ENCODE data around the gene SAP30.
A peak's percentile ranks its signal among the peaks of the same experiment; 100 is the strongest.

SAP30 gene, protein sequence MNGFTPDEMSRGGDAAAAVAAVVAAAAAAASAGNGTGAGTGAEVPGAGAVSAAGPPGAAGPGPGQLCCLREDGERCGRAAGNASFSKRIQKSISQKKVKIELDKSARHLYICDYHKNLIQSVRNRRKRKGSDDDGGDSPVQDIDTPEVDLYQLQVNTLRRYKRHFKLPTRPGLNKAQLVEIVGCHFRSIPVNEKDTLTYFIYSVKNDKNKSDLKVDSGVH

GRCh38 chr4:173370477-173371291 lies at the start of gene SAP30:
SAP30 (plus strand) TSS chr4:173370954; CDS start chr4:173371183, 229 bp downstream.
- DNase-seq: peak; percentile 97

GRCh38 chr4:173325007-173325736 lies 45.6 kb upstream of the SAP30 start:
- DNase-seq: no peak

GRCh38 chr4:173328236-173328901 lies 42.4 kb upstream of the SAP30 start:
- DNase-seq: no peak

- no peak for DNase-seq
Observed at GRCh38 chr4:173330590-173330989, 40.2 kb upstream of the SAP30 start.

GRCh38 chr4:173332021-173332487 lies 38.7 kb upstream of the SAP30 start:
- peak; percentile 27 for DNase-seq

DNA sequence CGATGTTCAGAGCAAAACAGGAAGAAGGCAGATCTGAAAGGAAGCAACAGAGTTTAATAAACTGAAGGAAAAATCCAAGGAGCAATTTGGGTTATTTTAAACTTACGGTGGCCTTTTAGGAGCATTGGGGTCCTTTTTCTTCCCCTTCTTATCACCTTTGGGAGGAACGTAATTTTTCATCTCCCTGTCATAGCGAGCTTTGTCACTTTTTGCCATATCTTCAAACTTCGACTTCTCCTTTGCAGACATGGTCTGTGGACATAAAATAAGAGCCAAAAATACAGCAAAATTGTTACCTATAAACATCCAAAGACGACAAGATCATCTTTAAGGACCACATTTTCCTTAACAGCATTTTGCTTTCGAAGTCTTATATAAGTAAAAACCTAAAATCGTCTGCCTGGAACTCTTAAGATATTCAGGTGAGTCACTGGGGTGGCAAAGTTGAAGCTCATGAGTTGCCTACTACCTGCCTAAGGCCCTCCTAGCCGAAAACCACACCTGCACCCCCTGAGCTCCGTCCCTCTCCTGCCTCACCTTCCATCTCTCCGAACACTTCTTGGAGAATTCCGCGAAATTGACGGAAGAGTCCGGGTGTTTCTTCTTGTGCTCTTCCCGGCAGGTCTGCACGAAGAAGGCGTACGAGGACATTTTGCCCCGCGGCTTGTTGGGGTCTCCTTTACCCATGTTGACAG lies 37.6 kb upstream of the SAP30 start:
- DNase-seq: peak; percentile 23

GRCh38 chr4:173333658-173334084 lies 37.1 kb upstream of the SAP30 start:
- peak; percentile 52 for DNase-seq

GRCh38 chr4:173334085-173334890 lies 36.5 kb upstream of the SAP30 start, which contains the start of gene HMGB2:
HMGB2 (minus strand) TSS chr4:173334358; CDS start chr4:173333649, 709 bp downstream.
- DNase-seq: peak; percentile 100

DNA sequence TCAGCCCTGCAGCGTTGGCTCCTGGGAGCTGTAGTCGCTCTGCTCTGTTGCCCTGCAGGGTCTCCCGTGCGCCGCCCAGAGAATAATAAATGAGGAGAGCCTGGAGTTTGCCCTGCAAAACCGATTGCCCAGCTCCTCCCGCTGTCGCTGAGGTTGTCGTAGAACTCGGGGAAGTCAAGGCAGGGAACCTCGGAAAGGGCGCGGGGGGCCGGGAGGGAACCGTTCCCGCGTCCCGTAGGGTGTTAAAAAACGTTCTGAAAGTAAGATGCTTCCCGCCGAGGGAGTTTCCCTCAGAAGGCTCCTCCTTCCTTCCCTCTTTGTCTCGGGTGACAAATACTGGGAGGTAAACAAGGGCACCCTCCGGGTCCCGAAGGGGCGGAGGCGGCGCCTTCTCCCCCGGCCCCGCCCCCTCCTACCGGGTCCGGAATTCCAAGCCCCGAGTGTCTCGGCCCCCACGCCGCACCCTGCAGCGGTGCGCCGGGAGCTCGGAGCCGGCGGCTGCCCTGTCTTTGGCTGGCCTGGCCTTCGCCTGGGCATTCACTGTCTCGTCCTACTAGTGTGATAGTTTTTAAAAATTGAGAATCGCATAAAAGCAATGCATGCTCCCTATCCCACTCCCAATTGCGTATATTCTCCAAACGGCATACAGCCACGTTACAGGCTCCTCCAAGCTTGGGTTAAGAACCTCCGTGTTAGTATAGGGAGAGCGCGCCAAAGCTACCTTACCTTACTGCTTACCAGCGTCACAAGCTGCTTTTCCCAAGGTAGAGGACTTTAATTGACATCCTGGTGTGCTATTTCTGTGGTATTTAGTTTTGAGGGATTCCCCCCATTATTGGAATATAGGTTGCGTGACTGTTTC lies 35.6 kb upstream of the SAP30 start:
- DNase-seq: peak; percentile 27

- no peak for DNase-seq
Observed at GRCh38 chr4:173337463-173337862, 33.3 kb upstream of the SAP30 start.

DNA sequence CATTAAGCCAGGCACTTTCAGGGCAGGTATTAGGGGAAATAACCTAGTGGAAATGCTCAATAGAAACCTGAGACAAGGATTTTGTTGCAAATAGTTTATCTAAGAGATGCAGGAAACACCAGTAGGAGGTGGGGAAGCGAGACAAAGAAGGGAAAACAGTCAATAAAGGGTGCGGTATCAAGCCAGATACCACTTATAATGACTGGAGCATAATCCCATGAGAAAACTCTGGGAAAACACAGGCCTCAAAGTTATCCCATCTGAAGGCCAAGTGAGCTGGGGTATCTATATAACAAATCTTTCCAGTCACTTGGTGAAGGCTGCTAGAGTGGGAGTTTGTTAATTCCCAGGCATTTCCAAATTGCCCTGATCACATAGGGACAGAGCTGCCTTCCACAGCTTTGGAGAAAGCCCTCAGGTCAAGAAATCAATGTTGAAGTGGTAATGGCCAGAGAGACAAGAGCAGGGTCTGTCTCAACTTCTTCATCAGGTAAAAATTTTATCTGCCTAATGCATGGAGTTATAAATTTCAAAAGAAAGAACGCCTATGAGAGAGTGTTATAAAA lies 26.8 kb upstream of the SAP30 start:
- DNase-seq: no peak

DNA sequence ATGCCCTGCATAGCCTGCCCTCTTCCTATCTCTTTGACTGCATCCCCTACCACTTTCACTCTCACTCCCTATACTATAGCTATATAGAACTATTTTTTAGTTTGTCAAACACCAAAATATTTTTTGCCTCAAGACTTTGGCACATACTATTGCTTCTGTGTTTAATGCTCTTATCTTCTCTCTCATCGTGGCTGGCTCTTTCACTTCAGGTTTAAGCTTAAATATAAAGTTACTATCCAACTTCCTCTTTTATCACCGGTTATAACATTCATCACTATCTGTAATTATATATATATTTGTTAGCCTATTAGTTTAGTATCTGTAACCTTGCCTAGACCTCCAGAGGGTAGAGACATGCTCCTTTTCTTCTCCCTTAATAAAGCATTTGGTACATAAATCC lies 25.1 kb upstream of the SAP30 start:
- no peak for DNase-seq

DNA sequence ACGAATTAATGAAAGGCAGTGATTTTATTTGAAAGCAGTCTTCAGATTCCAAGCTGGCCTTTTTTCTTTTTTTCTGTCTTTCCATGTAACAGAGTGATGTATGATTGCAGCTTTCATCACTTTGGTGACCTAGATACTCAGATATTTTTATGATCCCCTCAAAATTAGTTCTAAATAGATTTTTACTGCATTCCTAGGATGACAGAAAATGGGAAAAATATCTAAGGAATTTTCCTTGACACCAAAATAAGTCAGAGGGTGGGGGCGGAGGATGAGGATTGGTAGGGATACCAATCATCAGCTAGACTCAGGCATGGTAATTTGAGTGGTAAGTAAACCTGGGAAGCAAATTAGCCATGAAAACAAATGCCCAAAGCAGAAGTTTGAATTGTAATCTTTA lies 24.7 kb upstream of the SAP30 start:
- DNase-seq: no peak

GRCh38 chr4:173347467-173347866 lies 23.3 kb upstream of the SAP30 start:
- no peak for DNase-seq

- DNase-seq: no peak
Observed at GRCh38 chr4:173357939-173358338, 12.8 kb upstream of the SAP30 start.

DNA sequence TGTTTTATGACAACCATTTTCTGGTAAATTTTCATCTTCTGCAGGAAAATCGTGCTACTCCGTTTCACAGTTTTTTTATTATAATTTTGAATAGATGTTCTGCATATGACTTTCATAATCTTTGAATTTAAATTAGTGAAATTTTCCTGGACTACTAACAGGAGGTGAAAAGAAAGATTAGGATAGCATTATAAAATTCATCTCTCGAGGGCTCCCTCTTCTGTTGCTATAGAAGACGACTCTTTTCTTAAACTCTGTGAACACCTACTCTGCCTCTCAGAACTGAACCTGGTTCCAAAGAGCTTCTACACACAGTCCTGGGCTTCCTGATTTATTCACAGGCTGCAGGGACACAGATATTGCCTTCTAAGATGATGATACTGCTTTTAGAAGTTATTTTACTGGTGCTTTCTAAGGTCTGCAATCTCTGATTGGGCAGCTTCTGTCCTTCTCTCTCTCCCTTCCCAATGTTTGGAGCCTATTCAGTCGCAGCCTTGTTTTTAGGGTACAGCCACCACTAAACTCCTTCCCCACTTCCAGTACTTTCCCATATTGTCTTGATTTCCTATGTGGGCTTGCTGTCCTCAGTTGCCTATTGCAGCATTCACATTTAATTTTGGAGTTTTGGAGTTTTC lies 10.1 kb upstream of the SAP30 start:
- DNase-seq: no peak

DNA sequence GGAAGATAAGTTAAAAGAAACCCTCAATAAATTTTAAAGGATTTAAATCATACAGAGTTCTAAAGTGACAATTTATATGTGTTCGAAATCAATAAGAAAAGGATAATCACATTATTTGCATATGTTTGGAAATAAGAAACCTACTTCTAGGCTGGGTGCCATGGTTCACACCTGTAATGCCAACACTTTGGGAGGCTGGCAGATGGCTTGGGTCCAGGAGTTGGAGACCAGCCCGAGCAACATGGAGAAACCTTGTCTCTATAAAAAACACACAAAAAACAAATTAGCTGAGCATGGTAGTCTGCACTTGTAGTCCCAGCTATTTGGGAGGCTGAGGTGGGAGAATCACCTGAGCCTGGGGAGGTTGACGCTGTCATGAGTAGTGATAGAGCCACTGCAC lies 8.1 kb upstream of the SAP30 start:
- no peak for DNase-seq

DNA sequence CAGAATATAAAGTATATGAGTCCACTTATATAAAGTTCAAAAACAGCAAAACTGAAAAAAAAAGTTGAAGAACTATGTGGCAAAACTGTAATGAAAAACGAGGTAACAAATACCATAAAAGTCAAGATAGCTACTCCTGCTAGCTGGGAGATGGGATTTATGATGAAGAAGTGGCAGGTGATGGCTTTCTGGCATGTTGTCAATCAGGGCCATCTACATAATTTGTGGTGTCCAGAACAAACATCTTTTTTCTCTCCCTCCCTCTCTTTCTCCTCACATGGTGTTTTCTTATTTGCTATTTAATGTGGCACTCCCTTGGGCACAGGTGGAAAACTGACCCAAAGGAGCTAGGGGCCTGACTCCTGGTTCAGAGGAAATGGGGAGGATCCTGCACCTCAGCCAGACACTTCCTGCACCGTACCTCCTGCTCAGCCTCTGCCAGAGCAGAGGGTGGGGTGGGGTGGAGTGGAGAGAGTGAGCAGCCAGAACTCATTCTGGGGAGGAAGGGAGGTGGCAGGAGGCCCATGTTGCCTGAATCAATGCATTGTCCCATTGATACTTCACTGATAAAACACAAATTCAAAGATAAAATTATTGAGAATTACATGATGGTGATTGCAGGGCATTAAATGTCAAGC lies 5.3 kb upstream of the SAP30 start:
- no peak for DNase-seq

DNA sequence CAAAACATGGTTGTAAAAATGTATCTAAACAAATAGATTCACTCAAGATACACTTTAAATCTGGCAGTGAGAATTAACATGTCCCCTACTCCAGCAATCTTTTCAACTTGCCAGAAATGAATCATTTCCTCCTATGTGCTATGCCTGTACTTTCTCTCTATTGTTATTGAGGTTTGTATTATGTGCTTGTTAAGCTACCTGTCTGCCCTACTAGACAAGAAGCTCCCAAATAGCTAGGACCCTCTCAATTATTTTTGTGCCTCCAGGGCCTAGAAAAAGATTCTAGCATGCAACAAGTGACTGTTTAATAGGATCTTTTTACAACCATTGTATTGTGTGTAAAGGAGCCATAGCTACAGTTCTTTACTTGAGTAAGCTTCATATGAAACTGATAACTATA lies 3.5 kb upstream of the SAP30 start:
- DNase-seq: no peak
